22Rv1 (cell line): ENCODE data around the gene CCDC187.

Experiments used
- CTCF ChIP-seq: fragments of 450-650 bp; IDR thresholded peaks from 2 replicates; pipeline ENCODE4 v1.5.1; 2017; ENCODE audit warnings: mild to moderate bottlenecking
- ZFX ChIP-seq: fragments of 450-650 bp; IDR thresholded peaks from 2 replicates; pipeline ENCODE4 v1.6.1; 2017; ENCODE audit warnings: antibody characterized with exemption, borderline replicate concordance

- TF ChIP-seq CTCF = no peak
- TF ChIP-seq ZFX = no peak
Observed at GRCh38 chr9:136264031-136264430, 39.9 kb downstream of the CCDC187 start.
